Measurements from ENCODE around the gene LCE4A.

GRCh38 chr1:152747831-152748230 is 39.9 kb downstream of the LCE4A start:
- TF ChIP-seq CTCF (conservative IDR thresholded peaks at IDR 0.05; ENCODE audit: low read depth, low read length) (no peak), EZH2 (IDR thresholded peaks at IDR 0.05; ENCODE audit: low read length, unreplicated experiment) (no peak), EZH2phosphoT487 (IDR thresholded peaks at IDR 0.05; ENCODE audit: borderline replicate concordance, low read length) (no peak)
